Raji (cell line): ENCODE data around the gene PKDREJ.

Experiments used
- POLR2A ChIP-seq: IDR thresholded peaks from 2 replicates; pipeline ENCODE4 v1.6.1; 2011; ENCODE audit warnings: low read depth, low read length, control low read depth; ENCODE audit not compliant: insufficient read depth

Gene PKDREJ

GRCh38 chr22:46280063-46280817, 17.1 kb upstream of the PKDREJ start:
- no peak for TF ChIP-seq POLR2A

- no peak for TF ChIP-seq POLR2A
These were observed 15.8 kb upstream of the PKDREJ start for GRCh38 chr22:46278656-46279645.

GRCh38 chr22:46276563-46276962, 13.4 kb upstream of the PKDREJ start:
- TF ChIP-seq POLR2A = no peak

- no peak for TF ChIP-seq POLR2A
These were observed 12.4 kb upstream of the PKDREJ start for GRCh38 chr22:46275455-46276122.

GRCh38 chr22:46274381-46274780, 11.2 kb upstream of the PKDREJ start:
- no peak for TF ChIP-seq POLR2A

- TF ChIP-seq POLR2A = no peak
These were observed 10.4 kb upstream of the PKDREJ start for GRCh38 chr22:46273432-46274148.

- TF ChIP-seq POLR2A = no peak
These were observed 9.8 kb upstream of the PKDREJ start for GRCh38 chr22:46272762-46273431.

GRCh38 chr22:46272196-46272595, 9.1 kb upstream of the PKDREJ start:
- TF ChIP-seq POLR2A = no peak

GRCh38 chr22:46269564-46269963, 6.4 kb upstream of the PKDREJ start:
- no peak for TF ChIP-seq POLR2A

- no peak for TF ChIP-seq POLR2A
These were observed 4.5 kb upstream of the PKDREJ start, which contains the start of gene TTC38 for GRCh38 chr22:46267431-46268279. Gene TTC38, plus strand, starts transcription at chr22:46268008. Its CDS starts 32 bp downstream, at chr22:46268040.

GRCh38 chr22:46262449-46263215, 511 bp downstream of the PKDREJ start:
- no peak for TF ChIP-seq POLR2A

GRCh38 chr22:46260038-46260437, 3.1 kb downstream of the PKDREJ start:
- TF ChIP-seq POLR2A = no peak
